Measurements from ENCODE around the gene RBBP5.

DNA sequence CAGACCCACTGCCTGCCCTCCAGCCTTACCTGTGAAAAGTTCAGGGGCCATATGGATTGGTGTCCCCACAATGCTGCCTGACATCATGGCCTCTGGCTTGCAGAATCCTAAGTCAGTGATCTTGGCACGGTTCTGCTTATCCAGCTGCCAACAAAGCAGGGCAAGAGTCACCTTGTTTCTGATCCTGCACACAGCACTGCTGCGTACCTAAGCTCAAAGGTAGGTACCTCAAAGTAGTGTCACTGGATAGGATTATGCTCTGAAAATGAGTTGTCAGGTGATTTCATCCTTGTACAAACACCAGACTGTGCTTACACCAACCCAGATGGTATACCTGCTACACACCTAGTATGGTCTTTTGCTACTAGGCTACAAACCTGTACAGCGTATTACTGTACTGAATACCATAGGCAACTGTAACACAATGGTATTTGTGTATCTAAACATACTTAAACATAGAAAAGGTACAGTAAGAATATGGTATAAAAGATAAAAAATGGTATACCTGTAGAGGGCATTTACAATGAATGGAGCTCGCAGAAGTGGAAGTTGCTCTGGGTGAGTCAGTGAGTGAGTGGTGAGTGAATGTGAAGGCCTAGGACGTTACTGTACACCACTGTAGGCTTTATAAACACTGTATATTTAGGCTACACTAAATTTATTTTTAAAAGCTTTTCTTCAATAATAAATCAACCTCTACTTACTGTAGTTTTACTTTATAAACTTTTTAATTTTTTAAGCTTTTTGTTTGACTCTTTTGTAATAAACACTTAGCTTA is 29.1 kb upstream of the RBBP5 start:
- TF ChIP-seq GABPA (IDR thresholded peaks at IDR 0.05; ENCODE audit: low read depth) (no peak), POLR2AphosphoS5 (IDR thresholded peaks at IDR 0.05; ENCODE audit: low read depth) (no peak), SPI1 (IDR thresholded peaks at IDR 0.05; ENCODE audit: borderline replicate concordance, low read depth) (no peak)
- TF ChIP-seq, protein P1, sequence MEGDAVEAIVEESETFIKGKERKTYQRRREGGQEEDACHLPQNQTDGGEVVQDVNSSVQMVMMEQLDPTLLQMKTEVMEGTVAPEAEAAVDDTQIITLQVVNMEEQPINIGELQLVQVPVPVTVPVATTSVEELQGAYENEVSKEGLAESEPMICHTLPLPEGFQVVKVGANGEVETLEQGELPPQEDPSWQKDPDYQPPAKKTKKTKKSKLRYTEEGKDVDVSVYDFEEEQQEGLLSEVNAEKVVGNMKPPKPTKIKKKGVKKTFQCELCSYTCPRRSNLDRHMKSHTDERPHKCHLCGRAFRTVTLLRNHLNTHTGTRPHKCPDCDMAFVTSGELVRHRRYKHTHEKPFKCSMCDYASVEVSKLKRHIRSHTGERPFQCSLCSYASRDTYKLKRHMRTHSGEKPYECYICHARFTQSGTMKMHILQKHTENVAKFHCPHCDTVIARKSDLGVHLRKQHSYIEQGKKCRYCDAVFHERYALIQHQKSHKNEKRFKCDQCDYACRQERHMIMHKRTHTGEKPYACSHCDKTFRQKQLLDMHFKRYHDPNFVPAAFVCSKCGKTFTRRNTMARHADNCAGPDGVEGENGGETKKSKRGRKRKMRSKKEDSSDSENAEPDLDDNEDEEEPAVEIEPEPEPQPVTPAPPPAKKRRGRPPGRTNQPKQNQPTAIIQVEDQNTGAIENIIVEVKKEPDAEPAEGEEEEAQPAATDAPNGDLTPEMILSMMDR (IDR thresholded peaks at IDR 0.05; ENCODE audit: insufficient read depth, low read length) = no peak
- TF ChIP-seq, protein P2, sequence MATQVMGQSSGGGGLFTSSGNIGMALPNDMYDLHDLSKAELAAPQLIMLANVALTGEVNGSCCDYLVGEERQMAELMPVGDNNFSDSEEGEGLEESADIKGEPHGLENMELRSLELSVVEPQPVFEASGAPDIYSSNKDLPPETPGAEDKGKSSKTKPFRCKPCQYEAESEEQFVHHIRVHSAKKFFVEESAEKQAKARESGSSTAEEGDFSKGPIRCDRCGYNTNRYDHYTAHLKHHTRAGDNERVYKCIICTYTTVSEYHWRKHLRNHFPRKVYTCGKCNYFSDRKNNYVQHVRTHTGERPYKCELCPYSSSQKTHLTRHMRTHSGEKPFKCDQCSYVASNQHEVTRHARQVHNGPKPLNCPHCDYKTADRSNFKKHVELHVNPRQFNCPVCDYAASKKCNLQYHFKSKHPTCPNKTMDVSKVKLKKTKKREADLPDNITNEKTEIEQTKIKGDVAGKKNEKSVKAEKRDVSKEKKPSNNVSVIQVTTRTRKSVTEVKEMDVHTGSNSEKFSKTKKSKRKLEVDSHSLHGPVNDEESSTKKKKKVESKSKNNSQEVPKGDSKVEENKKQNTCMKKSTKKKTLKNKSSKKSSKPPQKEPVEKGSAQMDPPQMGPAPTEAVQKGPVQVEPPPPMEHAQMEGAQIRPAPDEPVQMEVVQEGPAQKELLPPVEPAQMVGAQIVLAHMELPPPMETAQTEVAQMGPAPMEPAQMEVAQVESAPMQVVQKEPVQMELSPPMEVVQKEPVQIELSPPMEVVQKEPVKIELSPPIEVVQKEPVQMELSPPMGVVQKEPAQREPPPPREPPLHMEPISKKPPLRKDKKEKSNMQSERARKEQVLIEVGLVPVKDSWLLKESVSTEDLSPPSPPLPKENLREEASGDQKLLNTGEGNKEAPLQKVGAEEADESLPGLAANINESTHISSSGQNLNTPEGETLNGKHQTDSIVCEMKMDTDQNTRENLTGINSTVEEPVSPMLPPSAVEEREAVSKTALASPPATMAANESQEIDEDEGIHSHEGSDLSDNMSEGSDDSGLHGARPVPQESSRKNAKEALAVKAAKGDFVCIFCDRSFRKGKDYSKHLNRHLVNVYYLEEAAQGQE (IDR thresholded peaks at IDR 0.05; ENCODE audit: insufficient replicate concordance, low read depth) = no peak
